Parathyroid adenoma (tissue), 2 donors: Measurements from ENCODE around the gene PIAS2.

Experiments used
- H2AFZ ChIP-seq: fragments of 300-600 bp; sonication (generic); one replicate; pipeline ENCODE4 v1.7.0; 2017; ENCODE audit warnings: antibody characterized with exemption, mild to moderate bottlenecking
- H3K27ac ChIP-seq: fragments of 300-600 bp; sonication (generic); one replicate; pipeline ENCODE4 v1.7.0; 2017
- H3K27me3 ChIP-seq: fragments of 300-600 bp; sonication (generic); one replicate; pipeline ENCODE4 v1.7.0; 2017; ENCODE audit warnings: low read length; ENCODE audit not compliant: control insufficient read depth, insufficient read depth
- H3K36me3 ChIP-seq: fragments of 300-600 bp; sonication (generic); one replicate; pipeline ENCODE4 v1.7.0; 2017; ENCODE audit warnings: low read length; ENCODE audit not compliant: control insufficient read depth, insufficient read depth
- H3K4me1 ChIP-seq: fragments of 300-600 bp; sonication (generic); one replicate; pipeline ENCODE4 v1.7.0; 2017; ENCODE audit warnings: control low read depth
- H3K4me2 ChIP-seq: fragments of 300-600 bp; sonication (generic); one replicate; pipeline ENCODE4 v1.7.0; 2017; ENCODE audit warnings: low read length
- H3K4me3 ChIP-seq: fragments of 300-600 bp; sonication (generic); one replicate; pipeline ENCODE4 v1.7.0; 2017; ENCODE audit warnings: low read depth, low read length
- H3K79me2 ChIP-seq: fragments of 300-600 bp; sonication (generic); one replicate; pipeline ENCODE4 v1.7.0; 2017; ENCODE audit warnings: control low read depth
- H3K9ac ChIP-seq: fragments of 300-600 bp; sonication (generic); one replicate; pipeline ENCODE4 v1.7.0; 2017; ENCODE audit warnings: mild to moderate bottlenecking
- H3K9me3 ChIP-seq: fragments of 300-600 bp; sonication (generic); one replicate; pipeline ENCODE4 v1.7.0; 2017; ENCODE audit warnings: low read length; ENCODE audit not compliant: control insufficient read depth
- TF ChIP-seq, protein P1 (sequence below): fragments of 300-600 bp; sonication (generic); IDR thresholded peaks from one replicate; pipeline ENCODE4 v1.7.0; 2017; ENCODE audit warnings: antibody characterized with exemption, mild to moderate bottlenecking
- donor health status: primary hyperparathyroidism.

PIAS2 gene

DNA sequence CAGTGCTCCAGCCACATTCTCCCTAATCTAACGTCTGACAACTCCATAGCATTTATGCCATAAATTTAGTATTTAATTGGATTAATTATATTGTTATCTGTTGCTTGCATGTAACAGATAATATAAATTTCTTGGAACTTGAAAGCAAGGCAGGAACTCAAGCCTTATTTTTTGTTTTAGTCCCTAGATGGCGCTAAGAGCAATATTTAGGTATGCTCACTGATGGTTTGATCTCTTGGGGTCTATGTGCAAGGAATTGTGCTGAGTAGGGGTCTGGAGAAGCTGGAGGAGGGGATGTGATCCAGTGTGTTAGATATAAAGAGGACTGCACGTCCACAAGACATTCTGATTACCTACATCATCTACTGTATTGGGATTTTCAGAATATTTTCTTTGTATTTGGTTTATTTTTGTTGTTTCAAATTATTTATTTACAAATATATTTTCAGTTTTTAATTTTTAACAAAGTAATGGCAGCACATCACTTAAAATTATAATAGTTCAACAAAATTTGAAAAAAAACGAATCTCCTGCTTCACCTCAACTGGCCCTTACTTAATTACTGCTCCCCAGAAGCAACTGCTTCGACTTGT, 32.9 kb upstream of the PIAS2 start:
- Histone ChIP-seq H3K4me3 (no peak overlapping the region), H3K27me3 (no peaks in the 10 kb centered on the region), H3K79me2 (no peaks in the 10 kb centered on the region), H3K36me3 (no peaks in the 10 kb centered on the region), H3K9me3 (no peaks in the 10 kb centered on the region), H2AFZ (no peak overlapping the region), H3K4me2 (no peak overlapping the region), H3K27ac (no peak overlapping the region), H3K4me1 (no peaks in the 10 kb centered on the region), H3K9ac (no peak overlapping the region)
- TF ChIP-seq, protein P1, sequence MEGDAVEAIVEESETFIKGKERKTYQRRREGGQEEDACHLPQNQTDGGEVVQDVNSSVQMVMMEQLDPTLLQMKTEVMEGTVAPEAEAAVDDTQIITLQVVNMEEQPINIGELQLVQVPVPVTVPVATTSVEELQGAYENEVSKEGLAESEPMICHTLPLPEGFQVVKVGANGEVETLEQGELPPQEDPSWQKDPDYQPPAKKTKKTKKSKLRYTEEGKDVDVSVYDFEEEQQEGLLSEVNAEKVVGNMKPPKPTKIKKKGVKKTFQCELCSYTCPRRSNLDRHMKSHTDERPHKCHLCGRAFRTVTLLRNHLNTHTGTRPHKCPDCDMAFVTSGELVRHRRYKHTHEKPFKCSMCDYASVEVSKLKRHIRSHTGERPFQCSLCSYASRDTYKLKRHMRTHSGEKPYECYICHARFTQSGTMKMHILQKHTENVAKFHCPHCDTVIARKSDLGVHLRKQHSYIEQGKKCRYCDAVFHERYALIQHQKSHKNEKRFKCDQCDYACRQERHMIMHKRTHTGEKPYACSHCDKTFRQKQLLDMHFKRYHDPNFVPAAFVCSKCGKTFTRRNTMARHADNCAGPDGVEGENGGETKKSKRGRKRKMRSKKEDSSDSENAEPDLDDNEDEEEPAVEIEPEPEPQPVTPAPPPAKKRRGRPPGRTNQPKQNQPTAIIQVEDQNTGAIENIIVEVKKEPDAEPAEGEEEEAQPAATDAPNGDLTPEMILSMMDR = peak; percentile 20

DNA sequence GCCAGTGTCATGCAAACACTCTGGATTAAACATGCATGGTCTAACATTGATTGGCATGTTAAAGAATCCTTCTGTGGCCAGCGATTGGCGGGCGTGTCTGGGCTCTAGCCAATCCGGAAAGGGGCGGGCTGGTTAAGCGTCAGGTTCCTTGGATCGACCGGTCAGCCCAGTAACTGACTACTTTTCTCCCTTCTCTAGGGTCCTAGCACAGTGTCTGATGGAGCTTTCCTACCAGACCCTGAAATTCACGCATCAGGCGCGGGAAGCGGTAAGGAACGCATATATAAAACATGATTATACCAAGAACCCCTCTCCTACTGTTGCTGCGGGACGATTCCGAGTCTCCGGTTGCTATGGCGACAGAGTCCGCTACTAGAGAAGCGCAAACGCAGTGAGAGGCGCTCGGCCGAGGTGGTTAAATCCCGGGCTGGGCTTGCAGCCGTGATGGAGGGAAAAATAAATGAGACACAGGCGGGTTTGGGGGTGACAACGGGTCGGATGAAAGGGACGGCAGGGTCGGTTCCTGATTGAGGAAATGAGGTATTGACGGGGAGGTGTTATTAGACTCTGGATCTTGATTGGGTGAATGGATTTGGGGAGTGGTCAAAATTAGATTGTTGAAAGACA, 29.5 kb upstream of the PIAS2 start:
- H3K4me1 ChIP-seq = no peaks in the 10 kb centered on the region
- H3K36me3 ChIP-seq = no peaks in the 10 kb centered on the region
- H3K4me3 ChIP-seq = peak overlapping the region; percentile 50
- no peak overlapping the region for H3K4me2 ChIP-seq
- H2AFZ ChIP-seq = peak overlapping the region; percentile 44
- no peaks in the 10 kb centered on the region for H3K27me3 ChIP-seq
- H3K27ac ChIP-seq = no peak overlapping the region
- H3K79me2 ChIP-seq = no peaks in the 10 kb centered on the region
- no peaks in the 10 kb centered on the region for H3K9me3 ChIP-seq
- no peak overlapping the region for H3K9ac ChIP-seq
- TF ChIP-seq, protein P1 = no peak

DNA sequence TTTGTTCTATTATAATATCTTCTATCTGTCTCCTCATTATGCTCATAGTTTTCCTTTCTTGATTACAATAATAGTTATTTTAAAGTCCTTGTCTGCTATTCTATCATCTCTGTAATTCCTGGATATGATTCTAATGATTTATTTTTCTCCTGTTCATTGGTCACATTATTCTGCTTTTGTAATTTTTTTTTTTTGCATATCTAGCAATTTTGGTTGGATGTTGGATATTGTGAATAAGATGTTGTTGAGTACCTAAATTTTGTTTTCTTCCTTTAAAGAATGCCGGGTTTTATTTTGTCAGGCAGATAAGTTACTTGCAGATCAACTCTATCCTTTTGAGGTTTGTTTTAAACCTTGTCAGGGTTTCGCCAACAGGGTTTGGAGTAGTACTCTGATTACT, 25.3 kb upstream of the PIAS2 start:
- Histone ChIP-seq H3K4me2 (no peak overlapping the region), H3K27ac (no peak overlapping the region), H3K36me3 (no peaks in the 10 kb centered on the region), H3K9ac (no peak overlapping the region), H3K9me3 (no peaks in the 10 kb centered on the region), H3K4me3 (no peak overlapping the region), H3K27me3 (no peaks in the 10 kb centered on the region), H3K4me1 (peaks cover 7% of the 10 kb centered on the region), H2AFZ (no peak overlapping the region), H3K79me2 (no peaks in the 10 kb centered on the region)
- TF ChIP-seq, protein P1 = no peak

DNA sequence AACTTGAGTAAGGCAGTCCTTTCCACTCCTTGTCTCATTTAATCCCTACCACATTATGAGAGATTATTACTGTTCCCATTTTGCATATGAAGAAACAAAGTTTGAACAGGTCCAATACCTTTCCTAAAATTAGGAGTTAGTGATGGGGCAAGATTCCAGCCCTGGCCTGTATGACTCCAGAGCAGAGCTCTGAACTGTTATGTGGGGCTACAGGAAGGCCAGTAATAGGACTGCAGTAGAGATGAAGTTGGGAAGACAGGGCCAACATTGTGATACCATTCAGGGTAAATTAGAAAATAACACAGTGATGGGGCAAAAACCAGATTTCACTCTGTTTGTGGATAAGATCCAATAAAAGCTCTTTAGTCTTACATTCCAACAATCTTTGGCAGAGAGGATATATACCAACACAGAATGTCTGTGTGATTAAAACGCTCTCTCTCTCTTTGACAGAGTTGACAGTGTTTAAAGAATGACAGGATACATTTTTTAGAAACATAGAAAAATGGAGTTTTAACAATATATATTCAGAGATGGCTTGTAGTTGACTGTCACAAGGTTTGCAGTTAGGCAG, 22.8 kb upstream of the PIAS2 start:
- no peaks in the 10 kb centered on the region for H3K27me3 ChIP-seq
- H3K9me3 ChIP-seq = no peaks in the 10 kb centered on the region
- H3K4me1 ChIP-seq = peaks cover 7% of the 10 kb centered on the region
- H3K9ac ChIP-seq = no peak overlapping the region
- H3K79me2 ChIP-seq = no peaks in the 10 kb centered on the region
- H3K36me3 ChIP-seq = no peaks in the 10 kb centered on the region
- no peak overlapping the region for H2AFZ ChIP-seq
- no peak overlapping the region for H3K27ac ChIP-seq
- TF ChIP-seq, protein P1 = no peak
- H3K4me3 ChIP-seq = no peak overlapping the region
- H3K4me2 ChIP-seq = no peak overlapping the region
